H9 (cell line): ENCODE data around the gene PLEKHA5. TPM values are rescaled to one million over a fixed set of nuclear protein-coding genes. Genes with fewer than 3 reads are reported as not detected.

Experiments used
- DNase-seq: peaks from one replicate; pipeline ENCODE4 v3.0.0-alpha.2; 2017
- H2AFZ ChIP-seq: one replicate; pipeline ENCODE4 v1.6.1; 2013; ENCODE audit warnings: mild to moderate bottlenecking, low read length, control low read depth, moderate library complexity
- H2AK5ac ChIP-seq: 2 replicates; pipeline ENCODE4 v1.6.1; 2013; ENCODE audit warnings: low read length, control low read depth, mixed read lengths; ENCODE audit not compliant: insufficient read length
- H2BK120ac ChIP-seq: one replicate; pipeline ENCODE4 v1.6.1; 2013; ENCODE audit warnings: low read depth, mild to moderate bottlenecking, low read length, control low read depth, inconsistent platforms; ENCODE audit not compliant: poor library complexity, severe bottlenecking
- H2BK12ac ChIP-seq: 2 replicates; pipeline ENCODE4 v1.6.1; 2013; ENCODE audit warnings: low read length, control low read depth, mixed read lengths, low read depth; ENCODE audit not compliant: insufficient read length
- H2BK15ac ChIP-seq: 2 replicates; pipeline ENCODE4 v1.6.1; 2013; ENCODE audit warnings: low read depth, low read length, control low read depth
- H2BK20ac ChIP-seq: one replicate; pipeline ENCODE4 v1.6.1; 2013; ENCODE audit warnings: low read depth, mild to moderate bottlenecking, low read length, control low read depth, inconsistent platforms; ENCODE audit not compliant: poor library complexity, severe bottlenecking
- H2BK5ac ChIP-seq: 2 replicates; pipeline ENCODE4 v1.6.1; 2013; ENCODE audit warnings: low read length, control low read depth, mixed read lengths; ENCODE audit not compliant: insufficient read length
- H3K14ac ChIP-seq: 2 replicates; pipeline ENCODE4 v1.6.1; 2013; ENCODE audit warnings: low read length, control low read depth; ENCODE audit not compliant: insufficient read depth
- H3K18ac ChIP-seq: 2 replicates; pipeline ENCODE4 v1.6.1; 2013; ENCODE audit warnings: low read depth, mild to moderate bottlenecking, mixed read lengths, low read length, control low read depth; ENCODE audit not compliant: insufficient read length
- H3K23ac ChIP-seq: 2 replicates; pipeline ENCODE4 v1.6.1; 2013; ENCODE audit warnings: low read length, control low read depth, mixed read lengths, low read depth; ENCODE audit not compliant: insufficient read length
- H3K23me2 ChIP-seq: 2 replicates; pipeline ENCODE4 v1.6.1; 2013; ENCODE audit warnings: low read depth, mild to moderate bottlenecking, mixed read lengths, low read length, control low read depth; ENCODE audit not compliant: insufficient read length, poor library complexity, severe bottlenecking
- H3K27ac ChIP-seq: 2 replicates; pipeline ENCODE4 v1.5.1; 2013; ENCODE audit warnings: low read length, control low read depth, mixed read lengths, low read depth; ENCODE audit not compliant: insufficient read length
- H3K27me3 ChIP-seq: 2 replicates; pipeline ENCODE4 v1.6.1; 2013; ENCODE audit warnings: low read length, control low read depth, inconsistent platforms; ENCODE audit not compliant: insufficient read depth
- H3K4ac ChIP-seq: 2 replicates; pipeline ENCODE4 v1.6.1; 2013; ENCODE audit warnings: low read depth, mild to moderate bottlenecking, control low read depth, inconsistent platforms, low read length, moderate library complexity
- H3K4me1 ChIP-seq: 2 replicates; pipeline ENCODE4 v1.6.1; 2013; ENCODE audit warnings: low read length, control low read depth, inconsistent platforms; ENCODE audit not compliant: insufficient read depth
- H3K4me2 ChIP-seq: 2 replicates; pipeline ENCODE4 v1.6.1; 2013; ENCODE audit warnings: low read length, control low read depth, mixed read lengths; ENCODE audit not compliant: insufficient read length, insufficient read depth
- H3K56ac ChIP-seq: 2 replicates; pipeline ENCODE4 v1.6.1; 2013; ENCODE audit warnings: low read depth, mild to moderate bottlenecking, mixed read lengths, low read length, control low read depth; ENCODE audit not compliant: insufficient read length
- H3K79me1 ChIP-seq: 2 replicates; pipeline ENCODE4 v1.6.1; 2013; ENCODE audit warnings: low read depth, mild to moderate bottlenecking, moderate library complexity, low read length, control low read depth, inconsistent platforms; ENCODE audit not compliant: insufficient read depth, poor library complexity, severe bottlenecking
- H3K79me2 ChIP-seq: 2 replicates; pipeline ENCODE4 v1.6.1; 2013; ENCODE audit warnings: low read length, control low read depth, inconsistent platforms; ENCODE audit not compliant: insufficient read depth
- H3K9ac ChIP-seq: 2 replicates; pipeline ENCODE4 v1.6.1; 2013; ENCODE audit warnings: low read length, control low read depth, mixed read lengths; ENCODE audit not compliant: insufficient read length; ENCODE audit errors: extremely low read depth
- H3K9me3 ChIP-seq: one replicate; pipeline ENCODE4 v1.6.1; 2013; ENCODE audit warnings: low read depth, low read length, inconsistent platforms; ENCODE audit not compliant: control insufficient read depth
- H3T11ph ChIP-seq: one replicate; pipeline ENCODE4 v1.6.1; 2013; ENCODE audit warnings: mild to moderate bottlenecking, low read length, control low read depth, inconsistent platforms
- H4K20me1 ChIP-seq: one replicate; pipeline ENCODE4 v1.6.1; 2013; ENCODE audit not compliant: control insufficient read depth, insufficient read length, insufficient read depth
- H4K5ac ChIP-seq: 2 replicates; pipeline ENCODE4 v1.6.1; 2013; ENCODE audit warnings: low read depth, mild to moderate bottlenecking, mixed read lengths, low read length, control low read depth; ENCODE audit not compliant: insufficient read length
- H4K8ac ChIP-seq: replicated peaks from 2 replicates; pipeline ENCODE4 v1.6.1; 2013; ENCODE audit warnings: low read length, control low read depth, mixed read lengths, low read depth; ENCODE audit not compliant: insufficient read length
- H4K91ac ChIP-seq: 2 replicates; pipeline ENCODE4 v1.6.1; 2013; ENCODE audit warnings: low read depth, mild to moderate bottlenecking, moderate library complexity, mixed read lengths, low read length, control low read depth; ENCODE audit not compliant: insufficient read length
- H3K27ac Mint-ChIP-seq, 3 experiments: 2 replicates in 2 of 3; 3 replicates in 1 of 3; pipeline ENCODE4 v1.8.0; 2020 to 2021; ENCODE audit warnings: mixed read lengths in 3 of 3, mild to moderate bottlenecking in 1 of 3, moderate library complexity in 1 of 3
- H3K27me3 Mint-ChIP-seq: 2 replicates; pipeline ENCODE4 v1.8.0; 2021; ENCODE audit warnings: low read depth, mild to moderate bottlenecking, moderate library complexity, mixed read lengths
- H3K36me3 Mint-ChIP-seq, 3 experiments: 2 replicates in 2 of 3; 3 replicates in 1 of 3; pipeline ENCODE4 v1.8.0; 2020 to 2021; ENCODE audit warnings: low read depth in 3 of 3, mixed read lengths in 3 of 3; ENCODE audit not compliant: insufficient read depth in 1 of 3
- H3K4me1 Mint-ChIP-seq, 2 experiments: 2 replicates each; pipeline ENCODE4 v1.8.0; 2020; ENCODE audit warnings: mixed read lengths in 2 of 2
- H3K4me3 Mint-ChIP-seq, 2 experiments: 2 replicates in 1 of 2; 3 replicates in 1 of 2; pipeline ENCODE4 v1.8.0; 2020 to 2021; ENCODE audit warnings: mild to moderate bottlenecking in 2 of 2, mixed read lengths in 2 of 2, moderate library complexity in 1 of 2
- H3K9me3 Mint-ChIP-seq, 2 experiments: 2 replicates in 1 of 2; 3 replicates in 1 of 2; pipeline ENCODE4 v1.8.0; 2020; ENCODE audit warnings: mild to moderate bottlenecking in 2 of 2, mixed read lengths in 2 of 2, moderate library complexity in 1 of 2
- CTCF ChIP-seq: fragments of 200-600 bp; sonication (generic); conservative IDR thresholded peaks from 3 replicates; pipeline ENCODE4 v1.8.0; 2021; ENCODE audit warnings: antibody characterized with exemption, mild to moderate bottlenecking
- WGBS: extraction: QIAGEN DNeasy Blood & Tissue Kit; methylation state at CpG from one replicate; pipeline ENCODE4 v1.1.7; 2013; ENCODE audit warnings: missing lambda C conversion rate, low lambda C conversion rate, mixed read lengths; ENCODE audit not compliant: insufficient read length; ENCODE audit errors: extremely low coverage; 5-methylcytosine and 5-hydroxymethylcytosine counted together
- total RNA-seq: library from RNA; stranded (reverse); gene quantifications from 2 replicates; pipeline ENCODE4 v1.2.1, GENCODE V29; 2021

Gene PLEKHA5
- total RNA-seq, 1 experiment from 2014 or later: 86.7 TPM

GRCh38 chr12:19402743-19403431 is 273.4 kb downstream of the PLEKHA5 start:
- Histone ChIP-seq H3K27ac (no peak overlapping the region), H2BK12ac (no peak overlapping the region), H3K23me2 (no peaks in the 10 kb centered on the region), H3K9me3 (no peaks in the 10 kb centered on the region), H4K5ac (no peak overlapping the region), H2BK5ac (no peak overlapping the region), H3K79me1 (no peaks in the 10 kb centered on the region), H3K4me2 (no peak overlapping the region), H4K91ac (no peak overlapping the region), H2BK15ac (no peak overlapping the region), H2BK20ac (no peak overlapping the region), H3K18ac (no peak overlapping the region), H2AFZ (no peak overlapping the region), H2AK5ac (no peak overlapping the region), H3K56ac (no peak overlapping the region), H3K23ac (no peak overlapping the region), H3K14ac (no peak overlapping the region), H2BK120ac (no peak overlapping the region), H3K4ac (no peak overlapping the region), H3K79me2 (no peaks in the 10 kb centered on the region), H3K27me3 (no peaks in the 10 kb centered on the region), H4K20me1 (no peaks in the 10 kb centered on the region), H3K4me1 (no peaks in the 10 kb centered on the region), H3K9ac (no peak overlapping the region), H3T11ph (no peak overlapping the region), H4K8ac (no peak overlapping the region)
- TF ChIP-seq CTCF: no peak; the same call in 2 of the 3 replicates
- Mint-ChIP-seq H3K36me3 (peaks cover 0 to 1% (median 0%) of the 10 kb centered on the region in 3 experiments; a peak in 1 of 7 replicates), H3K4me1 (peaks cover 10 to 24% of the 10 kb centered on the region in 2 experiments; a peak in 3 of 4 replicates), H3K27ac (no peak overlapping the region), H3K27me3 (no peaks in the 10 kb centered on the region), H3K9me3 (no peaks in the 10 kb centered on the region), H3K4me3 (no peak overlapping the region)
- no CpG with 5 or more reads among the region's 4 CpGs for WGBS
- no peak for DNase-seq
